OCI-LY7 (cell line): ENCODE results near the gene TK1. TPM values are rescaled to one million over a fixed set of nuclear protein-coding genes. Genes with fewer than 3 reads are reported as not detected.

Experiments used
- BruUV-seq: library from RNA; stranded (reverse); fragments of 400-500 nt; replicated peaks from 2 replicates; lab custom pipeline; 2021; lab: Mats Ljungman, UMichigan
- CTCF ChIA-PET: fragments of 300-600 bp; sonication (Branson Sonifier 250); formaldehyde crosslinking; loops from one replicate; lab custom pipeline; 2022; ENCODE audit warnings: antibody characterized with exemption; ENCODE audit not compliant: unreplicated experiment; lab: Charles Lee
- POLR2A ChIA-PET: fragments of 300-600 bp; sonication (Branson Sonifier 250); formaldehyde crosslinking; loops from one replicate; lab custom pipeline; 2022; ENCODE audit warnings: antibody characterized with exemption; lab: Charles Lee
- DNase-seq: peaks from one replicate; pipeline ENCODE4 v3.0.0-alpha.2; 2015; ENCODE audit warnings: low spot score
- H2AFZ ChIP-seq: fragments of 200-600 bp; sonication (generic), shearing (Covaris generic); 2 replicates; pipeline ENCODE4 v1.6.1; 2014; ENCODE audit warnings: mild to moderate bottlenecking, antibody characterized with exemption, low read length, moderate library complexity
- H3K27ac ChIP-seq: fragments of 200-600 bp; sonication (generic); 2 replicates; pipeline ENCODE4 v1.5.1; 2014; ENCODE audit warnings: mixed run types, low read depth, mild to moderate bottlenecking, moderate library complexity, low read length, inconsistent platforms; ENCODE audit not compliant: poor library complexity, severe bottlenecking
- H3K36me3 ChIP-seq: fragments of 200-600 bp; sonication (generic); 2 replicates; pipeline ENCODE4 v1.6.1; 2014; ENCODE audit warnings: mild to moderate bottlenecking, antibody characterized with exemption, low read length, moderate library complexity, mixed read lengths; ENCODE audit not compliant: insufficient read depth
- H3K4me1 ChIP-seq: fragments of 200-600 bp; sonication (generic); 2 replicates; pipeline ENCODE4 v1.5.1; 2014; ENCODE audit warnings: mild to moderate bottlenecking, low read length; ENCODE audit not compliant: insufficient read depth, poor library complexity, severe bottlenecking
- H3K4me2 ChIP-seq: fragments of 200-600 bp; sonication (generic); 2 replicates; pipeline ENCODE4 v1.6.1; 2014; ENCODE audit warnings: mild to moderate bottlenecking, low read length
- H3K4me3 ChIP-seq: fragments of 200-600 bp; sonication (generic); 2 replicates; pipeline ENCODE4 v1.5.1; 2014; ENCODE audit warnings: mild to moderate bottlenecking, low read depth, low read length; ENCODE audit not compliant: poor library complexity, severe bottlenecking
- H3K79me2 ChIP-seq: fragments of 200-600 bp; sonication (generic); 2 replicates; pipeline ENCODE4 v1.6.1; 2016; ENCODE audit warnings: low read depth, mild to moderate bottlenecking, low read length, moderate library complexity, mixed read lengths; ENCODE audit not compliant: insufficient read depth
- H3K9me2 ChIP-seq: fragments of 200-600 bp; sonication (generic); 2 replicates; pipeline ENCODE4 v1.6.1; 2016; ENCODE audit warnings: mild to moderate bottlenecking, low read length, mixed read lengths; ENCODE audit not compliant: insufficient read depth
- H3K9me3 ChIP-seq: fragments of 200-600 bp; sonication (generic); 2 replicates; pipeline ENCODE4 v1.6.1; 2014; ENCODE audit warnings: mild to moderate bottlenecking, mixed run types, low read length, mixed read lengths
- H4K20me1 ChIP-seq: fragments of 200-600 bp; sonication (generic); 2 replicates; pipeline ENCODE4 v1.6.1; 2014; ENCODE audit warnings: mild to moderate bottlenecking, antibody characterized with exemption, low read length, moderate library complexity, mixed read lengths; ENCODE audit not compliant: insufficient read depth
- EZH2phosphoT487 ChIP-seq: fragments of 200-600 bp; sonication (generic); IDR thresholded peaks from 2 replicates; pipeline ENCODE4 v1.6.1; 2018; ENCODE audit warnings: low read depth, borderline replicate concordance, mild to moderate bottlenecking, mixed run types, antibody characterized with exemption, low read length, moderate library complexity, mixed read lengths
- intact Hi-C: fragments of 100-400 bp; cut with micrococcal nuclease; formaldehyde crosslinking; loops from one replicate; pipeline ENCODE4 v1.10.0; 2022; ENCODE audit not compliant: unreplicated experiment
- total RNA-seq, 2 experiments: library from RNA; depleted of rRNA in 1 of 2; stranded (reverse); fragments of >200 nt in 1 of 2; shearing (Covaris generic) in 1 of 2; gene quantifications; 2 replicates each; pipeline ENCODE4 v1.2.3, GENCODE V29; 2014 to 2022
- TF ChIP-seq, protein P1 (sequence below): fragments of 200-600 bp; sonication (generic); conservative IDR thresholded peaks from 2 replicates; pipeline ENCODE4 v1.5.1; 2014; ENCODE audit warnings: mild to moderate bottlenecking, antibody characterized with exemption, low read length, moderate library complexity, mixed read lengths

Gene TK1
- total RNA-seq, 2 experiments from 2014 or later = 108 to 149 TPM

DNA sequence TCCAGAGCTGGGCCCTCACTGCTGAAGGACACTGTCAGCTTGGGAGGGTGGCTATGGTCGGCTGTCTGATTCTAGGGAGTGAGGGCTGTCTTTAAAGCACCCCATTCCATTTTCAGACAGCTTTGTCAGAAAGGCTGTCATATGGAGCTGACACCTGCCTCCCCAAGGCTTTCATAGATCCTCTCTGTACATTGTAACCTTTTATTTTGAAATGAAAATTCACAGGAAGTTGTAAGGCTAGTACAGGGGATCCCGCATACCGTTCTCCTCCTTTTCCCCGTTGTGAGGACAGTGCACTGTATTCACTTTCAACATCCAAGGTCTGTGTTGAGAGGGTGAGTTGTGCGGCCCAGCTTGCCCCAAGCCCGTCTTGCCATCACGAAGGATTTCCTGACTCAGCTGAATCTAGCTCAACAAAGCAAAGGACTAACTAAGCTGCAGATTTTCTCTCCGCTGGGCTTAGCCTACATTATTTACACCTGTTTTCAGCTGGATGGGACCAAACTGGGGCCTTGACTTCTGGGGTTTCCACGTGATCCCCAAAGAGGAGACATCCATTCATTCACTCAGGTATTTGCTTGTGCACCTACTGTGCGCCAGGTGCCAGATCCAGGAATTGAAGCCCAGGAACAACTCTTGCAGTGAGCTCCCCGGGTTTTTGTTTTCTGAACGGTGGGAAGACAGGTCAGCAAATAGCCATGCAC lies 39.4 kb upstream of the TK1 start:
- no peak for TF ChIP-seq EZH2phosphoT487
- TF ChIP-seq, protein P1, sequence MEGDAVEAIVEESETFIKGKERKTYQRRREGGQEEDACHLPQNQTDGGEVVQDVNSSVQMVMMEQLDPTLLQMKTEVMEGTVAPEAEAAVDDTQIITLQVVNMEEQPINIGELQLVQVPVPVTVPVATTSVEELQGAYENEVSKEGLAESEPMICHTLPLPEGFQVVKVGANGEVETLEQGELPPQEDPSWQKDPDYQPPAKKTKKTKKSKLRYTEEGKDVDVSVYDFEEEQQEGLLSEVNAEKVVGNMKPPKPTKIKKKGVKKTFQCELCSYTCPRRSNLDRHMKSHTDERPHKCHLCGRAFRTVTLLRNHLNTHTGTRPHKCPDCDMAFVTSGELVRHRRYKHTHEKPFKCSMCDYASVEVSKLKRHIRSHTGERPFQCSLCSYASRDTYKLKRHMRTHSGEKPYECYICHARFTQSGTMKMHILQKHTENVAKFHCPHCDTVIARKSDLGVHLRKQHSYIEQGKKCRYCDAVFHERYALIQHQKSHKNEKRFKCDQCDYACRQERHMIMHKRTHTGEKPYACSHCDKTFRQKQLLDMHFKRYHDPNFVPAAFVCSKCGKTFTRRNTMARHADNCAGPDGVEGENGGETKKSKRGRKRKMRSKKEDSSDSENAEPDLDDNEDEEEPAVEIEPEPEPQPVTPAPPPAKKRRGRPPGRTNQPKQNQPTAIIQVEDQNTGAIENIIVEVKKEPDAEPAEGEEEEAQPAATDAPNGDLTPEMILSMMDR = no peak
- Histone ChIP-seq H4K20me1 (no peaks in the 10 kb centered on the region), H3K4me2 (no peak overlapping the region), H3K36me3 (peaks cover 43% of the 10 kb centered on the region), H3K27ac (no peak overlapping the region), H3K4me3 (no peak overlapping the region), H3K9me3 (no peaks in the 10 kb centered on the region), H3K9me2 (no peaks in the 10 kb centered on the region), H3K4me1 (peaks cover 14% of the 10 kb centered on the region), H2AFZ (no peak overlapping the region), H3K79me2 (no peaks in the 10 kb centered on the region)
- CTCF ChIA-PET = no interaction called here
- DNase-seq = no peak
- intact Hi-C loops = no loop called here
- BruUV-seq = no TSS peak
- POLR2A ChIA-PET = interaction anchor here (1.1 to 1.9 kb wide), 2 partner anchors 11 to 17 kb away, joined by 4 read pairs; no protein-coding TSS in a partner anchor

- CTCF ChIA-PET = no interaction called here
- intact Hi-C loops = no loop called here
Measured at GRCh38 chr17:78225088-78225865, 38.4 kb upstream of the TK1 start.

More at GRCh38 chr17:78225088-78225865, 38.4 kb upstream of the TK1 start:
- H3K9me3 ChIP-seq = no peaks in the 10 kb centered on the region
- H3K9me2 ChIP-seq = no peaks in the 10 kb centered on the region
- BruUV-seq = no TSS peak
- no peak overlapping the region for H3K27ac ChIP-seq
- no peak overlapping the region for H2AFZ ChIP-seq
- peaks cover 6% of the 10 kb centered on the region for H3K4me1 ChIP-seq
- H3K36me3 ChIP-seq = peaks cover 52% of the 10 kb centered on the region
- H3K4me2 ChIP-seq = no peak overlapping the region
- no peaks in the 10 kb centered on the region for H3K79me2 ChIP-seq
- no peak overlapping the region for H3K4me3 ChIP-seq
- H4K20me1 ChIP-seq = no peaks in the 10 kb centered on the region
- no peak for DNase-seq
- POLR2A ChIA-PET = interaction anchor here (1.9 kb wide), 1 partner anchor 10 kb away, joined by 4 read pairs; no protein-coding TSS in a partner anchor
- TF ChIP-seq, protein P1 = no peak
- no peak for TF ChIP-seq EZH2phosphoT487
